ENCODE measurements around the gene FKTN. TPM values are rescaled to one million over a fixed set of nuclear protein-coding genes. Genes with fewer than 3 reads are reported as not detected.

FKTN gene
- total RNA-seq, 1 donor from 2014 or later: 21.1 TPM

- Mint-ChIP-seq H3K4me3 (ENCODE audit: unreplicated experiment) (no peak overlapping the region), H3K4me1 (ENCODE audit: low read depth, unreplicated experiment) (no peaks in the 10 kb centered on the region)
- H3K4me1 ChIP-seq (ENCODE audit: insufficient read depth, low read length): no peaks in the 10 kb centered on the region
Measured at GRCh38 chr9:105673850-105674387, 116.0 kb downstream of the FKTN start.

GRCh38 chr9:105676351-105676923 is 118.5 kb downstream of the FKTN start:
- no peak overlapping the region for H3K9ac ChIP-seq (ENCODE audit: low read length)
- H3K27ac Mint-ChIP-seq (ENCODE audit: unreplicated experiment): no peak overlapping the region
- H3K4me1 Mint-ChIP-seq (ENCODE audit: low read depth, unreplicated experiment): no peaks in the 10 kb centered on the region
- H3K9me3 Mint-ChIP-seq (ENCODE audit: unreplicated experiment): no peaks in the 10 kb centered on the region
- peaks cover 3% of the 10 kb centered on the region for H3K27me3 Mint-ChIP-seq (ENCODE audit: low read depth, unreplicated experiment)
- DNase-seq (ENCODE audit: low read depth): no peak
- TF ChIP-seq CTCF (IDR thresholded peaks at IDR 0.05; ENCODE audit: insufficient read depth, low read depth, low read length): no peak
- no peak for TF ChIP-seq EZH2 (IDR thresholded peaks at IDR 0.05; ENCODE audit: insufficient read depth, low read length)
- H3K4me3 ChIP-seq (ENCODE audit: insufficient read depth, low read depth, low read length): no peak overlapping the region
- H3K36me3 Mint-ChIP-seq (ENCODE audit: low read depth, unreplicated experiment): no peaks in the 10 kb centered on the region
- no peaks in the 10 kb centered on the region for H4K20me1 ChIP-seq (ENCODE audit: insufficient read depth, low read length)
- no peak overlapping the region for H3K4me2 ChIP-seq (ENCODE audit: low read length)
- H3K27ac ChIP-seq (ENCODE audit: low read depth, low read length): no peak overlapping the region
- no peaks in the 10 kb centered on the region for H3K79me2 ChIP-seq (ENCODE audit: insufficient read depth, low read length)
- no peaks in the 10 kb centered on the region for H3K36me3 ChIP-seq (ENCODE audit: insufficient read depth, low read length)
- no peaks in the 10 kb centered on the region for H3K9me3 ChIP-seq (ENCODE audit: insufficient read depth, low read depth, low read length)
- H2AFZ ChIP-seq (ENCODE audit: low read depth, low read length): no peak overlapping the region
- peaks cover 2% of the 10 kb centered on the region for H3K27me3 ChIP-seq (ENCODE audit: insufficient read depth, low read length)
- H3K4me3 Mint-ChIP-seq (ENCODE audit: unreplicated experiment): no peak overlapping the region
- no peaks in the 10 kb centered on the region for H3K4me1 ChIP-seq (ENCODE audit: insufficient read depth, low read length)
- FAIRE-seq: no peak

More at GRCh38 chr9:105673850-105674387, 116.0 kb downstream of the FKTN start:
- Histone ChIP-seq H3K27me3 (ENCODE audit: insufficient read depth, low read length) (peaks cover 2% of the 10 kb centered on the region), H3K9me3 (ENCODE audit: insufficient read depth, low read depth, low read length) (no peaks in the 10 kb centered on the region), H3K36me3 (ENCODE audit: insufficient read depth, low read length) (no peaks in the 10 kb centered on the region), H3K79me2 (ENCODE audit: insufficient read depth, low read length) (no peaks in the 10 kb centered on the region), H3K27ac (ENCODE audit: low read depth, low read length) (no peak overlapping the region), H2AFZ (ENCODE audit: low read depth, low read length) (no peak overlapping the region), H4K20me1 (ENCODE audit: insufficient read depth, low read length) (no peaks in the 10 kb centered on the region), H3K4me2 (ENCODE audit: low read length) (no peak overlapping the region), H3K4me3 (ENCODE audit: insufficient read depth, low read depth, low read length) (no peak overlapping the region), H3K9ac (ENCODE audit: low read length) (no peak overlapping the region)
- no peaks in the 10 kb centered on the region for H3K36me3 Mint-ChIP-seq (ENCODE audit: low read depth, unreplicated experiment)
- H3K27ac Mint-ChIP-seq (ENCODE audit: unreplicated experiment): no peak overlapping the region
- TF ChIP-seq CTCF (IDR thresholded peaks at IDR 0.05; ENCODE audit: insufficient read depth, low read depth, low read length) (no peak), EZH2 (IDR thresholded peaks at IDR 0.05; ENCODE audit: insufficient read depth, low read length) (no peak)
- FAIRE-seq (no peak), DNase-seq (ENCODE audit: low read depth) (no peak)
- peaks cover 3% of the 10 kb centered on the region for H3K27me3 Mint-ChIP-seq (ENCODE audit: low read depth, unreplicated experiment)
- H3K9me3 Mint-ChIP-seq (ENCODE audit: unreplicated experiment): no peaks in the 10 kb centered on the region

GRCh38 chr9:105678163-105678562 is 120.2 kb downstream of the FKTN start:
- no peak for DNase-seq (ENCODE audit: low read depth)
- Histone ChIP-seq H3K4me3 (ENCODE audit: insufficient read depth, low read depth, low read length) (no peak overlapping the region), H3K9ac (ENCODE audit: low read length) (no peak overlapping the region), H4K20me1 (ENCODE audit: insufficient read depth, low read length) (no peaks in the 10 kb centered on the region), H3K9me3 (ENCODE audit: insufficient read depth, low read depth, low read length) (no peaks in the 10 kb centered on the region), H3K79me2 (ENCODE audit: insufficient read depth, low read length) (no peaks in the 10 kb centered on the region), H3K4me2 (ENCODE audit: low read length) (no peak overlapping the region), H3K27ac (ENCODE audit: low read depth, low read length) (no peak overlapping the region), H2AFZ (ENCODE audit: low read depth, low read length) (no peak overlapping the region), H3K36me3 (ENCODE audit: insufficient read depth, low read length) (no peaks in the 10 kb centered on the region), H3K27me3 (ENCODE audit: insufficient read depth, low read length) (no peaks in the 10 kb centered on the region), H3K4me1 (ENCODE audit: insufficient read depth, low read length) (no peaks in the 10 kb centered on the region)
- peaks cover 3% of the 10 kb centered on the region for H3K27me3 Mint-ChIP-seq (ENCODE audit: low read depth, unreplicated experiment)
- TF ChIP-seq CTCF (IDR thresholded peaks at IDR 0.05; ENCODE audit: insufficient read depth, low read depth, low read length): no peak
- TF ChIP-seq EZH2 (IDR thresholded peaks at IDR 0.05; ENCODE audit: insufficient read depth, low read length): no peak
- FAIRE-seq: no peak
- H3K4me1 Mint-ChIP-seq (ENCODE audit: low read depth, unreplicated experiment): no peaks in the 10 kb centered on the region
- no peak overlapping the region for H3K27ac Mint-ChIP-seq (ENCODE audit: unreplicated experiment)
- H3K9me3 Mint-ChIP-seq (ENCODE audit: unreplicated experiment): no peaks in the 10 kb centered on the region
- no peak overlapping the region for H3K4me3 Mint-ChIP-seq (ENCODE audit: unreplicated experiment)
- no peaks in the 10 kb centered on the region for H3K36me3 Mint-ChIP-seq (ENCODE audit: low read depth, unreplicated experiment)
